Activated T-cell treated with anti-CD3 and anti-CD28 coated beads, Interleukin-2, amount 50 U/mL, for 48 hours (primary cell): ENCODE results near the gene JAZF1.
"Not testable (repeated sequence)": the region's sequence is repeated elsewhere in the genome, so short reads cannot be mapped to it uniquely, and the experiment has no call there.

Source experiments
- DNase-seq, 2 experiments: peaks; one replicate each; pipeline ENCODE4 v3.0.0-alpha.2; 2020

The JAZF1 gene

GRCh38 chr7:27929127-27929526, 251.5 kb downstream of the JAZF1 start:
- DNase-seq, result no peak

- DNase-seq, result no peak
Observed at GRCh38 chr7:27928001-27928400, 252.6 kb downstream of the JAZF1 start.

GRCh38 chr7:27925573-27926201, 254.9 kb downstream of the JAZF1 start:
- DNase-seq, result no peak

- DNase-seq, result no peak
Observed at GRCh38 chr7:27923642-27923980, 257.0 kb downstream of the JAZF1 start.

- DNase-seq, result no peak
Observed at GRCh38 chr7:27922907-27923641, 257.5 kb downstream of the JAZF1 start.

- not testable (repeated sequence) for DNase-seq
Observed at GRCh38 chr7:27922389-27922788, 258.2 kb downstream of the JAZF1 start.

- no peak for DNase-seq
Observed at GRCh38 chr7:27921081-27921836, 259.3 kb downstream of the JAZF1 start.

- DNase-seq, result no peak
Observed at GRCh38 chr7:27920281-27920946, 260.2 kb downstream of the JAZF1 start.

- no peak for DNase-seq
Observed at GRCh38 chr7:27918503-27918902, 262.1 kb downstream of the JAZF1 start.

- DNase-seq, result no peak
Observed at GRCh38 chr7:27917774-27918314, 262.8 kb downstream of the JAZF1 start.

GRCh38 chr7:27917119-27917518, 263.5 kb downstream of the JAZF1 start:
- no peak for DNase-seq

- no peak for DNase-seq
Observed at GRCh38 chr7:27916372-27916771, 264.2 kb downstream of the JAZF1 start.

- DNase-seq, result no peak
Observed at GRCh38 chr7:27914409-27914808, 266.2 kb downstream of the JAZF1 start.

- no peak for DNase-seq
Observed at GRCh38 chr7:27912751-27913150, 267.8 kb downstream of the JAZF1 start.

GRCh38 chr7:27911920-27912319, 268.7 kb downstream of the JAZF1 start:
- no peak for DNase-seq

GRCh38 chr7:27910326-27910725, 270.3 kb downstream of the JAZF1 start:
- DNase-seq, result no peak

GRCh38 chr7:27908534-27909165, 271.9 kb downstream of the JAZF1 start:
- no peak for DNase-seq

- no peak for DNase-seq
Observed at GRCh38 chr7:27906385-27907091, 274.1 kb downstream of the JAZF1 start.

- no peak for DNase-seq
Observed at GRCh38 chr7:27905951-27906350, 274.6 kb downstream of the JAZF1 start.

- DNase-seq, result no peak
Observed at GRCh38 chr7:27901028-27901760, 279.4 kb downstream of the JAZF1 start.

GRCh38 chr7:27900006-27900405, 280.6 kb downstream of the JAZF1 start:
- no peak for DNase-seq
